ENCODE results near the gene ERI3.

ERI3 gene

DNA sequence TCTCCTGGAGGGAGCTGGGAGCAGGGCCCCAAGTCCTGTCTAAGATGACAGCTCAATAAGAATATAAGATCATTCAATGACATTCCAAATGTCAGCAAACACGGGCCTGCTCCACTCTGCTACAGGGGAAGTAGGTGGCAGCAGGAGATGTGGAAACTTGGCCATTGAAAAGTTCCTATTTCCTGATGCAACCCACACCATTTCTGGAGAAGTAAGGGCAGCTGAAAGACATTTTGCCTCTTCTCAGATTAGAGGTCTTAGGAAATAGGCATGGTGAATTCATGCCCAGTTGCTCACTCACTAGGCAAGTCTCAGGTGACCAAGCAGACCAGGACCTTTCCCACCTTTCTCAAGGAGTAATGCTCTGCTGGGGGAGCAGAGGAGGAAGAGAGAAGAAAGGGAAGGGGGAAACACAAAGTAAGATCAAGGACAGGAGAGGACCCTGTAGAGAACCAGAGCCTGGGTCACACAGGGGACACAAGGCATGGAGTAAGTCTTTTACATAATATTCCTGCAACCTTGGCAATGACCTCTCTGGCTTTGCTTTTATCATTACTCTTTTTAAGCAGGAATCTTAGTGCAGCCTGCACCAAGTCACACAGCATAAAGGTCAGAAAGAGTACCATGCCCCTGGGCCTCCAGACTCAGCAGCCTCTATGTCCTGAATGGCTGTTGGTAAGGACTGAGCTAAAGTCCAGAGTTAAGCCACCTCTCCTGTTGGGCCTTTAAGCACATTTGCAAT lies 72.9 kb downstream of the ERI3 start:
- no peak for DNase-seq

DNA sequence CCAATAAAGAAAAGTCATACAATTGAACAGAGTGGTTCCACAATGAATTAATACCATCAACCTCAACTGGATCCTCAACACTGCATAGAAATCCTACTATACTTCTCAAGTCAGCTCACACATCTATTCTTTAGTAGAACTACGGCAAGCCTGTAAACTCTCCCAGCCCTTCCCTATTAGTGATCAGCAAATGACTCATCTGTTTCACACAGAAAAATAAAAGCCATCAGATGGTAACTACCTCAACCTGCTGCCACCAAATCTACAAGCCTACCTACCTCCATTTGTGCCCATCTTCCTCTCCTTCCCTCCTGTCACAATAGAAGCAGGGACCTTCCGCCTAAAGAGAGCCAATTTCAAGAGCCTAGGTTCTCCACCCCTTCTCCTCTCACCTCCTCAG lies 78.2 kb downstream of the ERI3 start:
- DNase-seq = no peak

DNA sequence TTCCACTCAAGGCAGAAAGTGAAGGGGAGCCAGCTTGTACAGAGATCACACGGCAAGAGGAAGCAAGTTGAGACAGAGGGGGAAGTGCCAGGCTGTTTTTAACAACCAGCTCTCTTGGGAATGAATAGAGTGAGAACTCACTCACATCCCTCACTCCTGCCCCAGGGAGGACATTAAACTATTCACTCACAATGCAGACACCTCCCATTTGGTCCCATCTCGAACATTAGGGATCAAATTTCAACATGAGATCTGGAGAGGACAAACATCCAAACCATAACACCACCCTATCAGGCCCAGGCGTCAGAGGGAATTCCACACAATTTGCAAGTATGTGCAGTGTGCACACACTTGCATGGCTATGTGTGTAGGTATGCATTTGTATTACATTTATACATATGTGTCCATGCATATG lies 79.1 kb downstream of the ERI3 start:
- DNase-seq = no peak

DNA sequence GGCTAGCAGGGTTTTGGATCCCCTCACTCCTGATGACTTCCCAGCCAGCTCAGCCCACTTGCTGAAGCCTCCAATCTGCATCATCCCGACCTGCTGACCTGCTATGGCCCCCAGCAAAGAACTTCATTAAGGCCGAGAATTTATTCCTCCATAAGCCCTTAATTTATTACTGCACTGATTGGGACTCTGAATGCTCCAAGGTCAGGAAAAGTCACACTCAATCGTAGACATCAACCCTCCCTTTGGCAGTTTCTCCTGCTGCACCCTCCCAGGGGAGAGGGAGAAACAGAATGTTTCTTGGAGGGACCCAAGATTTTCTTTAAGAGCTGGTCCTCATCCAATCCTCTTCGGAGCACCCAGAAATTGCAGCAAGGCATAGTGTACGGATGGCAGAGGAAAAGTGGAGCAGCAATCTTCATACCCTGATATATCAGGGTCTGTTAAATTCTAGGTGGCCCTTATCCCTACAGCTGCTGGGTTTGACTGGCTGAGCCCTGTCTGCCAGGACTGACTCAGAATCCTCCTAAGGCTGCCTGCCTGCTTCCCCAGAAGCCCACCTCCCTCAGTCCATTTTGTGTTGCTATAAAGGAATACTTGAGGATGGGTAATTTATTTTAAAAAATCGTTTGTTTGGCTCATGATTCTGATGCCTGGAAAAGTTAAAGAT lies 79.6 kb downstream of the ERI3 start:
- no peak for DNase-seq

DNA sequence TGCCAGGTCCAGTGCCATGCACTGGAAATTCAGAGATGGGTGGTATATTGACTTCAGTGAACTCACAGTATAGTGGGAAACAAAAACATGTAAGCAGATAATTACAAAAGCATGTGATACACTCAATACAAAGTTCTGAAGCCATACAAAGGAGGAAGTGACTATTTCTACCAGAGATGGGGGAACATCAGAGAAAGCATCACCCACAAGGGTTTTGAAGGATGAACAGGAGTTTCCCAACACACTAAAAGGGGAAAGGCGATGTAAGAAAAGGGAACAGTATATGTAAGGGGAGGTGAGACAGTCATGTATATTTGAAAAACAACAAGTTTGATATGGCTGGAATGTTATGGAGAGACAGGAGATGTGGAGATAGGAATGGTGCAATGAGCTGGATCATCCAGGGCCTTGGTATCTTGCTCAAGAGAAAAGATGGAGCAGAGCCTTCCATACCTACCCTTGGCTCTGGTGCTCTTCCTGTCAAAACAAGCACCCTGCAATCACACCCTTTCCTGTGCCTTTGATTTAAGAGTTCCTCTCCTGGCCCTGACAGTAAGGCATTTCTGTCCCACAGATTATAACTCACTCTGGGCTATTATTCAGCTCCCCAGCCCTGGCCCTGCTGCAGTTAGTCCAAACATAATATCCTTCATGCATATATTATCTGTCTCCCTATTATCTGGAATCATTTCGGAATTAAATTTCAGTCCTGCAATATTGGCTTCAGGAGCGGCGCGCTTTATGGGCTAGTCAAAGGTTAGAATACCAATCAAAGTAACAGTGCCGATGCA lies 81.3 kb downstream of the ERI3 start:
- no peak for DNase-seq

DNA sequence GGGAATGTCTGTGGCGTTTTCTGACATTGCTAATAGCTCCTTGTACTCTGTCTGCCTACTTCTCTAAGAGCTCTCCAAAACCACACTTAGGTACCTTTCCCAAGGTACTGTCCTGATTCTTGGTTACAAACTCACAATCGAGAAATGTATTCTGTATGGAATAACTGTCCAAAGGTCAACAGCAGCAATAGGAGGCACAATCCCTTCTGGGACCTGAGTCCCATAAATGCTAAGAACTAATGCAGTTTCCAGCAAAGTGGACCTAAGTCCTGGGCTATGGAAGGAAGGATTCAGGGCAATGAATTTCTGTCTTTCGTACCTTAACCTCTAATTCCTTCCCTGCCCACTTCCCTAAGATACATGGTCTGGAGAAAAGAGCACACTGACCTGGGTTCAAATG lies 82.1 kb downstream of the ERI3 start:
- no peak for DNase-seq

DNA sequence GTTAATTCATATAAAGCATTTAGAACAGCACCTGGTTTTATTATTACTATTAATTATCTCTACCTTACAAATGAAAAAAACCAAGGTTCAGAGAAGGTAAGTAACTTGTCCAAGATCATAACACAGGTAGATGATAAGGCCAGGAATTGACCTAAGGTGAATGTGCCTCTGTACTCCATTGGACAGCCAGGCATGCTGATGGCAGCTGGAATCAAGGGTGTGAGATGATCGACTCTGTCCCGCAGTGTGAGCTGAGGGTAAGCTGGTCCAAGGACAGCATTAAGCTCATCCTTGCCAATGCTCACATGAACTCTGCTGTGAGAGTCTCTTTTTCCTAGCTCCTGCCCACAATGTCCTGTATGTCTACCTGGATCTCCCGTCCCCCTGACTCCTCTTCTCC lies 83.4 kb downstream of the ERI3 start:
- DNase-seq = no peak

DNA sequence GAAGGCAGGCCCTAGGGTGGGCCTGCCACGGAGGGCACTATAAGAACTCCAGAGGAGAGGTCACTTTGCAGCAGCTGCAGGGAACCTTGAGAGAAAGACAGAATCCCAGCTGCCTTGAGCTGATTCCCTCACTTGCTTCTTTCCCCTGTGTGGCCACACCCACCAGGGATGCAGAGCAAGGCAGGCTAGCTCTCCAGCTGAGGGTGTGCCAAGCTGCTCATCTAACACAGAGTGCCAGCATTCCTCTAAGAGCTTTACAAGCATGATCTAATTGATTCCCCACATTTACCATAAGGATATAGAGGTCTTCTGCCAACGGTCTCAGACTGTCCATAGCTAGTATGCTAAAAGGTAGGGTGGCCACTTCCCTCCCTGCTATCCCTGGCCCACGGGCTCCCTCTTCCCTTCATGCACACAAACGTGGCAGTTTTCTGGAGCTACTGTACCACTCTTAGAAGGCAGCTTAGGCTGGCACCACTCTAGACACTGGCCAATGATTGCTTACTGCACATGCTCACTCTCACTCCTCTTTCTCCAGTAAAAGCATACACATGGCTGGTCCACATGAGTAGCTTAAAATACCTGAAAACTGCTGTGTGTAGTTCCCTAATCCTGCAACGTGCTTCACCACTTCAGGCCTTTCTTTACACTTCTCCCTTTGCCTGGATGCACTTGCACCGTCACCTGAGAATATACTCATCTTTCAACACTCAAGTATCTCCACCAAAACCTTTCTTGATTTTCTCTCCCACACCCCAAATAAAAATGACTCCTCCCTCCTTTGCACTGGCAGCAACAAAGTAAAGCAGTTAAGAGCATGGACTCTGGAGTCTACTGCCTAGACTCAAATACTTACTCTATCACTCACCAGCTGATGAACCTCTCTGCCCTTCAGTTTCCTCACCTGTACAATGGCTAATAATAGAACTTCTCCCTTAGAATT lies 84.1 kb downstream of the ERI3 start:
- DNase-seq = no peak

DNA sequence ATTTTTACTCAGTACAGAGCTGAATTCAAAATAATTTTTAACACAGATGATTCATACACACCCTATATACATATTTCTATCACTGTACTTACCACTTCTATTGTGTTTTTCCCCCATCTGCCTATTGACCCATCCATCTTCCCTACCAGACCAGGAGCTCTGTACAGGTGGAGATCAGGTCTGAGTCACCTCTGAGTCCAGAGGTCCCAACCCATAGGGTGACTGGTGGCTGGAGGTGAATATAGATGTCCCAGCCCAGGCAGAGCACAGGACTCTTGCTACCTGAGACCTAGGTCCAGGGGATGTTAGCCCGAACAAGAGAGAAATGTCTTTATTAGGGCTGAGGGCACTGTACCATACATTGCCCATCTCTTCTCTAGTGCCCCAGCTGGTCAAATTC lies 87.0 kb downstream of the ERI3 start:
- no peak for DNase-seq

DNA sequence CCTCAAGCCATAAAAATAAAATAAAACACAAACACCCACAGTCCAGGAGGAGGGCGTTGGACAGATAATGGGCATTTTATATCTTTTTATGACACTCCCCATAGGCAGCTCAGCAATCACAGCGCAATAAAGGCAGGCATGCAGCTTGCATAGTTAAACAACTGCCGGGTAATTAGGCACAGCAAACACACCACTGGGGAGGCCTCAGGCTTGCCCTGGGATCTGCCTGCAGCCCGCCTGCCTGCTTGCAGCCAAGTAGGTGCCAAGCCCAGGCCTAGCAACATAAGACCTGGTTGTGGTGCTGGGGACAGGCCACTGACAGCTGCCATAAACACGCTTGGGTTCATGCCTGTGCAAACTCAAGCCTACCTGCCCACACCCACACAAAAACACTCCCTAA lies 87.6 kb downstream of the ERI3 start:
- DNase-seq = no peak

DNA sequence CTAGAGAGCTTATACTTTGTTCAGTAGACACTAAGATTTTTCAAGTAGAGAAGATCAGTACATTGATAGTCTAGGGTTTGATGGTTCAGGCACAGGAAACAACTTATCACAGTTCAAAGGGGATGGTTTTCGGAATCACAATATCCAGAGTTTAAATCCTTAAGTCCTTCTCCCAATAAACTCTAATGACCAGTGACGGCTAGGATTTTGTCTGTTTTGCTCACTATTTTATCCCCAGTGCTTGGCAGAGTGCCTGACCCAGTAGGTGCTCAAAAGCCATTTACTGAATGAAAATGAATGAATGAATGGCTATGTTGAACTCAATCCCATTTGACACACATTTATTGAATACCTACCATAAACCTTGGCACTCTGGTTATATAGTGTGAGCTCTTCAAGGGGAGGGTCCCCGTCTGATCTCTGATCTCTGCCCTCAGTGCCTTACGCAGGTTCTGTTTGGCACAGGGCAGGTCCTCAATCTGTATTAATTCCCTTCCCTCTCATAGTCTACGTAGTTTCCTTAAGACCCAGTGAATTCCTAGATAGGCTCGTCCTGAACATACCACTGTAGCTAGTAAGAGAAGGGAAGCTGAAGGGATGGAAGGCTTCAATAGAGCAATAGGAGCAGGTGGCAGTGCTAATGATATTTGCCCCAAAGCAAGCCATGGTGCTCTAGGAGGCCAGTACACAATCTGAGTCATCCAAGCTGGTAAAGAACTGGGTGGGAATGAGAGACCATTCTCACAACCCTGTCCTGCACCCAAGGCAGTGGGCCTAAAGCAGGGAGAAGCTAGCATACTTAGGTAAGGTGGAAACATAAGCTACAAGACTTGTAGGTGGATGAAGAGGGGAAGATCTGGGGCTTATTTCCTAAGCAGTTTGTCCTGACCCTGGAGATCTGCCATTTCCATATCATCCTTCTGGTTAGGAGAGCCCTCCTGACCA lies 88.4 kb downstream of the ERI3 start:
- DNase-seq = no peak

DNA sequence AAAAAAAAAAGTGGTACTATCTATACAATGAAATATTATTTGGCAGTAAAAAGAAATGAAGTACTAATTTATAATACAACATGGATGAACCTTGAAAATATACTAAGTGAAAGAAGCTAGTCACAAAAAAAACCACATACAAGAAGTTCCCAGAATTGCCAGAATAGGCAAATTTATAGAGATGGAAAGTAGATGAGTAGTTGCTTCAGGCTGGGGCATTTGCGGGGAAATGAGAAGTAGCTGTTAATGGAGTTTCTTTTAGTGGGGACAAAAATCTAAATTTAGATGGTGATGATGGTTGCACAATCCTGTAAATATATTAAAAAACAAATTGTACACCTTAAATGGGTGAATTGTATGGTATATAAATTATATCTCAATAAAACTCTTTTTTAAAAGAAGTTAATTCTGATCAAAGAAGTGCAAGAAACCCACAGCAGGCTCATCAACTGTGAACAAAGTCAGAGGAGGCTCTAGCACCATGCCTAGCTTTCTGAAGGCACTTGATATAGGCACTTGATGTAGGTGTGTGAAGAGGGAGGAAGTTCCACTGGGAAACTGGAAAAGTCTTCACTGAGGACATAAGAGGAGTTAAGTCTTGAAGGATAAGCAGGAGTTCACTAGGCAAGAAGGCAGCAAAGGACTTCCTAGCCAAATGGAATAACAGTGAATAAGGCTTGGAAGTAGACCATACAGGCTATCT lies 89.2 kb downstream of the ERI3 start:
- DNase-seq = no peak

DNA sequence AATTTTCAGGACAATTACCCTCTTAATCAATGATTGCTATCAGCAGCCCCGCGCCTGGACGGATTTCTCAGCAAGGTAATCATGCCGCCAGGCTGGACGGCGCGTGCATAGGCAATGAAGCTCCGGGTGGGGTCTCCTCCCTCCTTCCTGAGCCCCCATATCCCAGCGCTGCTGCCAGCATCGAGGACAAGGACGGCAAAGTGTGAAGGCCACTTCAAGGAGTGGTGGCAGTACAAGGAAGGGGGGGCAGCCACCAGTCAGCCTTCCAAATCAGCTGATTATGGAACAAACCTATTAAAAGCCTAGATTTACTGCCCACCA lies 90.6 kb downstream of the ERI3 start:
- DNase-seq = no peak

DNA sequence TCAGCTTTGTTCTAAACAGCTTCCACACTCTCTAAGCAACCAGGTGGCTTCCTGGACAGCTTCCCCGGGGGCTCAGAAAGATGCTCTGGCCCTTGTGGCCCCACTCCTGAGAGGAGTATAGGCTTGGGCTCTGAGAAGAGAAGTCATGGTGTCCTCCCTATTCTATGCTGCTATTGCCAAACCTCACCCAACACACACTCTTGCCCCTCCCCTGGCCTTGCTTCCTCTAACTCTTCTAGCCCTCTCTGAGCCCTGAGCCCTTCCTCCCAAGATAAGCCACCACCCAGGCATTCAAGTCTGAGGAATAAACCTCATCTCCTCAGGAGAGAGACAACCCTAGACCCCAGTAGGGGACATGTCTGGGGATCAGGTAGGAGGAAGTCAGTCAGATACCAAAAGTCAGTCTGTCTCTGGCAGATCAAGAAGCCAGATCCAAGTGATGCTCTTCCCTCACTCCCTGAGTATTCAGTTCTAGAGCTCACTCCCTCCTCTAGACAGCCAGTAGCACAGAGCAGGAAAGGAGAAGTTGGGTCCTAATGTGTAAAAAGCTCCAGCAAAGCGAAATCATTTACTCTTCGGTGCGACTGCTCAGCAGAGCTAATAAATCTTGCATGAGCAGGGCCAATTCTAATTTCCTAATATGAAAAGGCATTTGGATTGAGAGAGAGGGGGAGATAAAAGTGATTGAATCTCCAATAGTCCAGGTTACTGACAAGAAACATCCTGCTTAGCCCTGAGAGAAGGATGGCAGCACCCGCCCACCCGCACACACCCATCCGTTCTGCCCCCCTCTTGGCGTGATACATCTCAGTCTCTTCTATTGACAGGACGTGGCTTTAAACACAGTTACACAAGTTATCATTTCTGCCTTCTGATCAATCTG lies 91.2 kb downstream of the ERI3 start:
- DNase-seq = no peak

DNA sequence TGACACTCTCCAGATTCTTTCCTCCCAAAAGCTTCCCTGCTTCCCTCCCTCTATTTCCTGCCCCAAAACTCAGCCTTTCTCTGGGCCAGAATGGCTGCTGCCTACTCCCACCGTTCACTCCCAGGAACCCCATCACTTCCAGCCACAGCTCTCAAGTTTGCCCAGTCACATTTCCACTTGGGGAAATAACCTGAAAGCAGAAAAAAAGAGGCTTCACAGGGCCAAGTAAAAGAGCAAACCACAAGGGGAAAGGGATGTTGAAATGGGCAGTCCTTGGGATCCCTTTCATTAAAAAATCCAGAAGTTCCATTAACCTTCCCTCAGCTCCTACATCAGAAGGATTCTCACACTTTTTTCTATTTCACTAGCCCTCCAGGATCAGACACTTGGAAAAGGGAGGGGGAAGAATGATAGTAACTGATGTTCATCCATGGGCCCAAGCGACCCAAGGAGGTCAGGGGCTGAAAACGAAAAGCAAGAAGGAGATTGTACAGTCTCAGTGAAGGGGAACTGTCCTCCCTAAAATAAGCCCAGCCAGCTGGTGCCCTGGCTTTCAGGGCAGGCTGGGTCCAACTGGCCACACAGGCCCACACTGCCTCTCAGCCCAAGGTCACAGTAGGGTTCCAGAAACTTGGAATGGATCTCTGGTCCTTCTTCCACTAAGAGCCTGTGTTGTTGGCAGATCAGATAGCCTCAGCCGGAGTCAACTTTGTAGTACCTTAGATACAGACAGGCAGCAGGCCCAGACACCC lies 92.1 kb downstream of the ERI3 start:
- no peak for DNase-seq

DNA sequence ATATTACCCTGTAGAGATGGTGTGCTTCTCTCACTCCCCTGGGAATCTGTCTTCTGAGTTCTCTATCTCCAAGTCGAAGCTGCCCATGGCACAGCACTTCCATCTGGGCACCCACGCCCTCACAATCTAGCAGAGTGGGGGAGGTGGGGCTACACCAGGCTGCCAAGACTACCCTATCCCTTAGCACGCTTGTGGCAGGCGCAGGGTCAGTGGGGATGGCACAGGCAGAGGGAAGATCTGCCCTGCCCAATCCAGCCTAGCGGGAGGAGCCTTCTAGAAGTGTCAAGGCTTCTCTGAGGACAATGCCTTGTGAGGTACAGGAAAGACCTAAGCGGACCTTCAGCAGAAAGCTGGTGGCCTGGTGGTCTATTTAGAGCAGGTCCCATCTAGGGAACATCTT lies 92.6 kb downstream of the ERI3 start:
- DNase-seq = no peak

DNA sequence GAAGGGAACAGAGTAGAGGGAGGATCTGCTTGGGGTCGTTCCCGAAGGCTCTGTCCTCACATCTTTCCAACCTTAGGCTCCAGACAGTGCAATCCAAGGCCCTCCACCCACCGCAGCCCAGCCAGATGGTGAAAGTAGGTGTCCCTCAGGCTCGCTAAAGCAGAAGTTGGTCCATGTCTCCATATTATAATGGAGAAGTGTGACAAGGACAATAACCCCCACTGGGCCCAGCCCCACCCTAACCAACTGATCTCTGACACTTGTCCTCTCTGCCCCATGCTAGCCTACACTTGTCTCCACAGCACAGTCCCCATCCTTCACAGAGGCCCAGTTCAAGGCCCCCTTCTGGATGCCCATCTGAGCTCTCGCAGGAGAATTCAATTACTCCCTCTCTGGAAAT lies 93.1 kb downstream of the ERI3 start:
- no peak for DNase-seq

DNA sequence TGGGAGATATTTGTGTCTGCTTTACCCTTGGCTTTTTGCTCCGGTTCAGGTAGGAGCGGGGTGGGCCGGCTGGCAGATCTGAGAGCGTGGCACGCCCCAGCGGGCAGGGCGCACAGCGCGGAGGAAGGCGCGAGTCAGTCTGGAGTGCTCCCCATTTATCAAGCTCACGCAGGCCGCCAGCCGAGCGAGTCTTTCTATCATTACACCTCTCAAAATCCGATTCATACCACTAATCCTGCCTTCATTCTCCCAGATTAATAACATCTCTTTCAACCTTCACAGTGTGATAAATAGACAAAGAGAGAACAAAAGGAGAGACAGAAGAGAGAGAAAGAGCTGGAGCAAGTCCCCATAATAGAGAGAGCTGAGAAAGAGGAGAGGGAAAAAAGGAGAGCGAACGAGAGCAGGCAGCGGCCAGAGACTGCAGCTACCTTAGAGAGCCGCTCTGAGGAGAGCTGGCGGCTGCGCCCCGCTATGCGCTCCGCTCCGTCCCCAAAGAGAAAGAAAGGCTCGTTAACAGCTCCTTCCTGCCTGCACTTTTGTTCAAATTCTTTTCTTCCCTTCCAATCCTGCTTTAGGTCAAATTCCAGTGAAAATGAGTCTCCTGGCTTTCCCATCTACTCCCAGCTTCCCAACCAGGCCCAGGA lies 93.8 kb downstream of the ERI3 start:
- no peak for DNase-seq

DNA sequence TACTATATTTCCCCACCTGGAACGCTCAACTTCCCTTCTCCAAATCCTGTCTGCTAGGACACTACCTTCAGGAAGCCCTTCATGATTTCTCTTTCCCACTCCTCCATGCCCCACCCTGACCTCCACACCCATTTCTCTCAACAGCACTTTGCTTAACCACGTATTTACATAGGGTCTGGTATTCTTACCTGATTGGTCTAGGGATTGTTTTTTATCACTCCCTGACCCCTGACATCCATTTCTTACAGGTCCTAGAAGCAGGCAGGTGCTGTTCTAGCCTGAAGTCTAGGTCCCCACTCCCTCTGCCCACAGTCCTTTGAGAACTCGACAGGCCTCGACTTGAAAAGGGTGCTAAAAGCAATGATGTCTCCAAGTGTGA lies 94.3 kb downstream of the ERI3 start:
- DNase-seq = no peak

Data from CD4-positive, alpha-beta T cell treated with Interleukin-10 for 1 hour (primary cell).